Brain microvascular endothelial cell (primary cell): ENCODE data around the gene SFXN5.

ENCODE experiments used
- DNase-seq: peaks from one replicate; pipeline ENCODE4 v3.0.0-alpha.2; 2020
- H3K27ac ChIP-seq: fragments of 250-450 bp; sonication (Bioruptor Pico); 2 replicates; pipeline ENCODE4 v1.5.1; 2020; ENCODE audit warnings: mild to moderate bottlenecking, moderate library complexity
- H3K27me3 ChIP-seq: fragments of 250-450 bp; sonication (Bioruptor Pico); replicated peaks from 2 replicates; pipeline ENCODE4 v1.5.1; 2020; ENCODE audit warnings: mild to moderate bottlenecking
- H3K36me3 ChIP-seq: fragments of 250-450 bp; sonication (Bioruptor Pico); replicated peaks from 2 replicates; pipeline ENCODE4 v1.5.1; 2020; ENCODE audit warnings: mild to moderate bottlenecking
- H3K4me3 ChIP-seq: 2 replicates; pipeline ENCODE4 v1.5.1; 2011; ENCODE audit warnings: low read depth, mild to moderate bottlenecking, control low read depth, low read length, moderate library complexity
- in situ Hi-C: cut with HindIII; loops from 2 replicates; pipeline ENCODE4 v1.10.0; 2017; ENCODE audit warnings: low sequenced_read_pairs, low pct_ligation_motif_present
- TF ChIP-seq, protein P1 (sequence below): IDR thresholded peaks from 2 replicates; pipeline ENCODE4 v1.5.1; 2011; ENCODE audit warnings: low read depth, mild to moderate bottlenecking, moderate library complexity, low read length, control low read depth, inconsistent platforms; ENCODE audit errors: missing control alignments

SFXN5 gene

DNA sequence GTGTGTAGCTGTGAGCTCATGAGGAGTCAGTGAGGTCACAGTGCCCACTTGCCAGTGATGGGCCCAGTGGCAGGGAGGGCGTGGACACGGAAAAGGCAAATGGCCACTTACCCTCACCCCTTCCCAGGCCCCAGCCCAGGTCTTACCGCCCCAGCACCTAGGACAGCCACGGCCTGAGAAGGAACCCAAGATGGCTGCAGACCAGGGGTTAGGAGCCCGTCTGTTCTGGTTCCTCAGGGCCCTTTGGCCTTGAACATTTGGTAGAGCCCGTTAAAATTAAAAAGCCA, 80.1 kb downstream of the SFXN5 start:
- TF ChIP-seq, protein P1, sequence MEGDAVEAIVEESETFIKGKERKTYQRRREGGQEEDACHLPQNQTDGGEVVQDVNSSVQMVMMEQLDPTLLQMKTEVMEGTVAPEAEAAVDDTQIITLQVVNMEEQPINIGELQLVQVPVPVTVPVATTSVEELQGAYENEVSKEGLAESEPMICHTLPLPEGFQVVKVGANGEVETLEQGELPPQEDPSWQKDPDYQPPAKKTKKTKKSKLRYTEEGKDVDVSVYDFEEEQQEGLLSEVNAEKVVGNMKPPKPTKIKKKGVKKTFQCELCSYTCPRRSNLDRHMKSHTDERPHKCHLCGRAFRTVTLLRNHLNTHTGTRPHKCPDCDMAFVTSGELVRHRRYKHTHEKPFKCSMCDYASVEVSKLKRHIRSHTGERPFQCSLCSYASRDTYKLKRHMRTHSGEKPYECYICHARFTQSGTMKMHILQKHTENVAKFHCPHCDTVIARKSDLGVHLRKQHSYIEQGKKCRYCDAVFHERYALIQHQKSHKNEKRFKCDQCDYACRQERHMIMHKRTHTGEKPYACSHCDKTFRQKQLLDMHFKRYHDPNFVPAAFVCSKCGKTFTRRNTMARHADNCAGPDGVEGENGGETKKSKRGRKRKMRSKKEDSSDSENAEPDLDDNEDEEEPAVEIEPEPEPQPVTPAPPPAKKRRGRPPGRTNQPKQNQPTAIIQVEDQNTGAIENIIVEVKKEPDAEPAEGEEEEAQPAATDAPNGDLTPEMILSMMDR: no peak
- H3K27me3 ChIP-seq: no peaks in the 10 kb centered on the region

DNA sequence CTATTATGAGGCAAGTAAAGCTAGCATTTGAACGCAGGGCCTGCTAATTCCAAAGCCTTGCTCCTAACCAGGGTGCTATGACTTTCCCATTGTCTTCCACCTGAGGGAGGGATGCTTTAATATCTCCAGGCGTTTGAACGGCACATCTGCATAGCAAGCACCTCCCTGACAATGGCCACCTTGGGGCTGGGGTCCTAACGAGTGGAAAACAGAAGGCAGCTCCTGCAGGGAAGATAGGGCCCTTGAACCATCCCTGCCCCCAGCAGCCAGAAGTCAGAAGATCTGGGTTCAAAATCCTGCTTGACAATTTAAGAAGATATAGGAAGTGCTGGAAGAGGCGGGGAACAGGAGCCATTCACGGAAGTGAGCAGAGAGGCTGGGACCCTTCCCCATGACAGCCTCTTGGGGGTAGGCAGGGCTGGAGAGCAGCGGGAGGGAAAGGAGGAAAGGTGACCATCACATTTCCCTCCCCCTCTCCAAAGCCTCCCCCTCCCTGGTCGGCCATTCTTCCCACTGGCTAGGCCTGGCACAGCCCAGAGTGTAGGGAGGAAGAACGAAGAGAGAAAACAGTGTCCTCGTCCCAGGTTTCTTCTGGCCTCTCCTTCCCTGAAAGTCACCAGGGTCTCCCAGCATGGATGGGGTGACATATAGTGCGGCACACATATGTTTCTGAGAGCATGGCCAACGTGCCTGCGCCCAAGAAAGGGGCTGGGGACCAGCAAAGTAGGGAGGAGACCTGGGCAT, 80.6 kb downstream of the SFXN5 start:
- DNase-seq: no peak
- H3K4me3 ChIP-seq: no peak overlapping the region
- H3K27me3 ChIP-seq: no peaks in the 10 kb centered on the region
- no peaks in the 10 kb centered on the region for H3K36me3 ChIP-seq
- TF ChIP-seq, protein P1: no peak
- H3K27ac ChIP-seq: no peak overlapping the region
- in situ Hi-C loops: no loop called here

More for the DNA sequence above, 80.1 kb downstream of the SFXN5 start:
- no peak for DNase-seq
- Histone ChIP-seq H3K27ac (no peak overlapping the region), H3K36me3 (no peaks in the 10 kb centered on the region), H3K4me3 (no peak overlapping the region)
- in situ Hi-C loops: no loop called here

DNA sequence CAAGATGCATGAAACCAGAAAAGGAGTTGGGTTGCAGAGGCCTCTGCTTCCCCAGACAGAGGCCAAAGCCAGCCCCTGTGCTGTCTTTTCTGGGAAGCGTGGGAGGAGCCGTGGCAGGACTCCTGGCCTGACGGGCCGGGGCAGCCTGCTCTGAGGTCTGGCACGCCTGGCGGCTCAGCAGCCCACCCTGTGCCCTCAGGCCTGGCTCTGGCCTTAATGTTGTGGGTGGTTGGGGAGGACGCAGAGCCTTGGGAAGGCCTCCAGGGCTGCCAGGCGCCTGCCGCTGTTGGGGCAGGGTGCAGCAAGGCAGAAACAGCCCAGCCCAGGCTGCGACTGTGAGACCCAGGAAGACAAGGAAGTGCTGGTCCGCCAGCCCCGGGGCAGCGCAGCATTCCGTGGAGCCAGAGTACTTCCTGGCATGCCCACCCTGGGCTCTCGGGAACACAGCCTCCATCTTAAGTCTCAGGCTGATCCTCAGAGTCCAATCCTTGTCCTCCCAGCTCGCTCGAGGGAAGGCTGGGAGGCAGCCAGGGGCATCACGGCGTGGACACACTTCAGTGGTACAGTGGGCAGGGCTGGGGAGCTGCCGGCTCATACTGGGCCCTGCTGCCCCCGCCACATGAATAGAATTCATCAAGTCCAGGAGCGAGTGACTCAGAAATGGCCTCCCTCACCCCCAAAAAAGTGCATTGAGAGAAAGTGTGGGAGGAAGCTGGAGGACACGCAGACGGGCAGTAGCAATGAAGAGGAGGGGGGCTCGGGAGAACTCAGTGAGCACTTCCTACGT, 81.5 kb downstream of the SFXN5 start:
- no peak for DNase-seq
- Histone ChIP-seq H3K4me3 (no peak overlapping the region), H3K27ac (no peak overlapping the region), H3K36me3 (no peaks in the 10 kb centered on the region), H3K27me3 (no peaks in the 10 kb centered on the region)
- in situ Hi-C loops: no loop called here
- TF ChIP-seq, protein P1: no peak

DNA sequence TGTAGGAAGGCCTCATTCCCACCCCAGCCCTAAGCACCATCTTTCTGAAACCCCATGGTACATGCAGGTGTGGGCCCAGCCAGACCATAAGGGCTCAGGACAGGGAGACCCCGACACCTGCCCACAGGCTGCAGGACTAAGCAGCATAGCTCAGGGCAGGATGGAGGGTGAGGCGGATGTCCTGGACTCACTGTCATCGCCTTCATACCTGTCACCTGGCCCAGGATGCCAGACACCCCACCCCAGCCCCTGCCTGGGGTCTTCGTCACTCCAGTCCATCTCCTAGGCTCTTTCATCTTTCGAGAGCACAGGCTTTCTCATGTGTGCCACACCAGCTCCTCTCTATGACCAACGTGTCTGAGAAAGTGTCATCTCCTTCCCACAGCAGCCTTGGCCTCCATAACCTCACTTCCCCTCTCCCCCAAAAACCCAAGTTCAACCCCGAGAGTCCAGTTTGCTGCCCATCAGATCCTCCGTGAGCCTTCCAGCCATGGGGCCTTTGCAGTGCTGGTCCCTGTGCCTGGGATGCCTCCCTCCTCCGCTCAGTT, 82.7 kb downstream of the SFXN5 start:
- Histone ChIP-seq H3K27ac (no peak overlapping the region), H3K36me3 (no peaks in the 10 kb centered on the region), H3K27me3 (no peaks in the 10 kb centered on the region), H3K4me3 (no peak overlapping the region)
- no peak for DNase-seq
- in situ Hi-C loops: no loop called here
- TF ChIP-seq, protein P1: no peak

DNA sequence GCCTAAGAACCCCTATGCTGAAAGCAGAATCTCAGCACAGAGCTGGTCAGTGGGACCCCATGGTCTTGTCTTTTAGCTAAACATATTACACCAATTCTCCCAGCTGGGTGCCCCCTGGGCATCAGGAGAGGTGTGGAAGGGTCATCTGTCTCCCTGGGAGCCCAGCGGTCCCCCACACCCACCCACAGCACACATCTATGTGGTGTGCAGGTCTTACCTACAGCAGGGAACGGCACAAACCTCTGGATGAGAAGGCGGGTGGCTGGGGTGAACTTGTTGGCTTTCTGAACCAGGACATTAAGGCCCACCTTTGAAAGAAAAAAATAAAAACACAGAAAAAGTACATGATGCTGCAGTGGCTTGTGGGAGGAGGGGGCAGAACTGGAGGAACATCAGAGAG, 83.5 kb downstream of the SFXN5 start:
- no peak for DNase-seq
- H3K4me3 ChIP-seq: no peak overlapping the region
- no peak overlapping the region for H3K27ac ChIP-seq
- TF ChIP-seq, protein P1: no peak
- in situ Hi-C loops: no loop called here
- no peaks in the 10 kb centered on the region for H3K36me3 ChIP-seq
- H3K27me3 ChIP-seq: no peaks in the 10 kb centered on the region
